Subcutaneous adipose tissue (tissue), 4 donors: Measurements from ENCODE around the gene LSM8. TPM values are rescaled to one million over a fixed set of nuclear protein-coding genes. Genes with fewer than 3 reads are reported as not detected.

Experiments used
- total RNA-seq, 4 donors: library from RNA; depleted of rRNA; stranded (reverse); fragments of >200 nt; gene quantifications; one replicate each; pipeline ENCODE4 v1.1.0, GENCODE V29; 2016
- TF ChIP-seq, protein P1 (sequence below): fragments of 450-650 bp; IDR thresholded peaks from one replicate; pipeline ENCODE4 v1.5.1; 2016; ENCODE audit warnings: low read depth, mild to moderate bottlenecking, control low read depth, antibody characterized with exemption, moderate library complexity

Gene LSM8
- total RNA-seq = 10 to 100 TPM; 33.0 to 40.1 (median 38.4) TPM

DNA sequence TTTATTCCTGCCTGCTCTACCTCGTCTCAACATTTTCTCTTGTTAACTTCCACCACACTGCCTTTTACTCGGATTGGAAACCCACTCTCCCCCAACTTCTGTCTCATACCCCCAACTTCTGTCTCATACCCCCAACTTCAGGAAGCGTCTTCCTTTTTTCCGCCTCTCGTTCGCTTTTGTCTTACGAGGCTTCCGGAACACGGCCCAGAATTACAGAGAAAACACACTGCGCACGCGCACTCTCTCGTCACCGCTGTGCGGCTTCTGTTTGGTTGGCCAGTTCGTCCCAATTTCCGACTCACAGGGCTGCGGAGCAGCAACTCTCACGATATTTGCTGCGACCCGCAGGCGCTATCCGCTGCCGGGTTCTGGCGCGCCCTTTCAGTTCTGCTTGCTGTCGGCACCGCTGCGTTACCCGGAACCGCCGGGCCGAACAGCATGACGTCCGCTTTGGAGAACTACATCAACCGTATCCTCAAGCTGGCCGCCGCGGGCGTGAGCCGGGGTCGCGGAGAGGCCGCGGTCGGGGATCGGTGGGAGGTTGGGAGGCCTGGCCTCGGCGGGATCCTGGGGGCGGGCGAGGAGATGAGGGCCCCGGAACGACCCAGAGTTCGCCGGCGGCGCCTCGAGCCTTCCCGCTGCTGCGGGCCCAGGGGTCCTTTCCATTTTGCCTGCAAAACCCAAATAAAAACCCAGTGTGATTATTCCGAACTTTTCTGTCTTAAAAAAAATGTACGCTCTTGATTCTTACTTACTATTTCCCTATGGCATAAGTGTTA, at the start of gene LSM8:
Gene LSM8, plus strand, starts transcription at position 379 of the 779 bp plus-strand sequence. Its CDS starts 60 bp downstream, at position 439.
- TF ChIP-seq, protein P1, sequence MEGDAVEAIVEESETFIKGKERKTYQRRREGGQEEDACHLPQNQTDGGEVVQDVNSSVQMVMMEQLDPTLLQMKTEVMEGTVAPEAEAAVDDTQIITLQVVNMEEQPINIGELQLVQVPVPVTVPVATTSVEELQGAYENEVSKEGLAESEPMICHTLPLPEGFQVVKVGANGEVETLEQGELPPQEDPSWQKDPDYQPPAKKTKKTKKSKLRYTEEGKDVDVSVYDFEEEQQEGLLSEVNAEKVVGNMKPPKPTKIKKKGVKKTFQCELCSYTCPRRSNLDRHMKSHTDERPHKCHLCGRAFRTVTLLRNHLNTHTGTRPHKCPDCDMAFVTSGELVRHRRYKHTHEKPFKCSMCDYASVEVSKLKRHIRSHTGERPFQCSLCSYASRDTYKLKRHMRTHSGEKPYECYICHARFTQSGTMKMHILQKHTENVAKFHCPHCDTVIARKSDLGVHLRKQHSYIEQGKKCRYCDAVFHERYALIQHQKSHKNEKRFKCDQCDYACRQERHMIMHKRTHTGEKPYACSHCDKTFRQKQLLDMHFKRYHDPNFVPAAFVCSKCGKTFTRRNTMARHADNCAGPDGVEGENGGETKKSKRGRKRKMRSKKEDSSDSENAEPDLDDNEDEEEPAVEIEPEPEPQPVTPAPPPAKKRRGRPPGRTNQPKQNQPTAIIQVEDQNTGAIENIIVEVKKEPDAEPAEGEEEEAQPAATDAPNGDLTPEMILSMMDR = no peak

DNA sequence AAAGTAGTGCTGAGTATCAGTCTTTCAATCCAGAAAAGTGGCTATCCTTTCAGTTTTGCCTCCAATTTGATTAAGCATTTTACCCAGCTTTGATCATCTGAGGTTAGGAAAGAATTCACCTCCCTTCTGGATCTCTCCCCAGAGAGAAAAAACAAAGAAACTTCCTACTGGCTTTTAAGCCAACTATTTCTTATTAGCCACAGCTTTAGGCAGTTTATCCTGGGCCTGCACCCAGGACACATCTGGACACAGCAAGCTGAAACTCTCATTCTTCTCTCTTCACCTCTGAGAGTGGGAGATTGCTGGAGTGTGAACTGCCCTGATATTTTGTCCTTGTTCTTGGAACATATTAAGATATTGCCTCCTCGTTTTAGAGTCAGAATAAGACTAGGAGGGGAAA, 43.5 kb upstream of the LSM8 start:
- TF ChIP-seq, protein P1 = no peak

DNA sequence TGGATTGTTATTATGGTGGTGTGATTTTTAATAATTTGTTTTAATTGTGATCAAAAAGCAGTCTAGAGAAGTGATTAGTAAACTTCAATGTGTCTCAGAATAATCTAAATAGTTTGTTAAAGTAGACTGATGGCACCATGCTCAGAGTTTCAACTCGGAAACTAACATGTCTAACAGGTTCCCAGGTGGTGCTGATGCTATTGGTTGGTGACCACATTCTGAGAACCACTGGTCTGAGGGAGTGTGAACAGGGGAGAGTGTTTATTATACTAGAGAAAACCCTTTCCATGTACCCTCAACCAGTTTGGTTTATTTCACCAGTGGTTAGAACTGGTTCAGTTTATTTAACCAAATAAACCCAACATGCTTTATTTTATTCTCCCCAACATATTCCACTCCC, 42.0 kb upstream of the LSM8 start:
- TF ChIP-seq, protein P1 = no peak

DNA sequence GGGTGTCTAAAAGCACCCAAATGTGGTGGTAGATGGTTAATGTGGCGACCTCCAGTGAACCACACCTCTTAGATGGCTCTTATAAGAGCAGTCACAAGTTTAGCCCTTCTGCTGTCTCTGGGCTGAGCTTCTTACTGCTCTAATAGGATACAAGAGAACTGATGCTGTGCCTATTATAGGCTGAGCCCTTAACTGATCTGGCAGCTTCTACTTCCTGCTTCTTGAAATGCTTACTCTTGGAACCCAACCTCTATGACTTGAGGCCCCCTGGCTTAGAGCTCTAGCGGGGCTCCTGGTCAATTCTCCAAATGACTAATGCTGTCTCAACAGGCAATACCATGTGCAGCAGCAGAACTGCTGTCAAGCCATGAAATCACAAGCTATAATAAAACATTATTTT, 35.0 kb upstream of the LSM8 start:
- TF ChIP-seq, protein P1 = no peak

DNA sequence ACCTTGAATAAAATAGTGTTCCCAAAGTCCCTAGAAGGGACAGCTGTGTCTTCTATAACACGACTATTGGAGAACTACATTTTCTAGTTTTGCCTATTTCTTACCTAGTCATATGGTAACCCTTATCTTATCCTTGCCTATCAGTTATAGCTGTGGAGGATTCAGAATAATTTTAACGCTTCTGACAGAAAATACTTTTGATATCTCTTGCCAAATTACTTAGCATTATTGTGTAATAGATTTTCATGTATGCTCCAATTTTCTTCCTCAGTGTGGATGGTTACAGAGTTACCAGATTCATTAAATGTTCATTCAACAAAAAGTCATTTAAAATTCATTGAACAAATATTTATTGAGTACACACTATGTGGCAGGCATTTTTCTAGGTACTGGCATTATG, 34.6 kb upstream of the LSM8 start:
- TF ChIP-seq, protein P1 = no peak

DNA sequence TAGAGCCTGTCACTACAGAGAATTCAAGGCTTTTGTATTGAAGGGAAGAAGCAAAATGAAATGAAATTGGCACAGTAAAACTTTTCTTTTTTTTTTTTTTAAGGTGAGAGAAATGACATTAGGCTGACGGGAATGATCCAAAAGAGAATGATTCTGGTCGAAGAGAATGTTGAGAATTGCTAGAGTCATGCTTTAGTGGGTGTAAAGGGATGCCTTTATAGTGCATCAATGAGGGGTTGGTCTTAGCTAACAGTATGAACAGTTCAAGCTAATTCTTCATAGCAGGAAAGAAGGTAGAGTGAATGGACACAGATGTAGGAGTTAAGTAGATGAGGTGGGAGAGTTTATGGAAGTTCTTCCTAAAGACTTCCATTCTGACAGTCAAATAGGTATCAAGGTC, 32.3 kb upstream of the LSM8 start:
- TF ChIP-seq, protein P1 = no peak

DNA sequence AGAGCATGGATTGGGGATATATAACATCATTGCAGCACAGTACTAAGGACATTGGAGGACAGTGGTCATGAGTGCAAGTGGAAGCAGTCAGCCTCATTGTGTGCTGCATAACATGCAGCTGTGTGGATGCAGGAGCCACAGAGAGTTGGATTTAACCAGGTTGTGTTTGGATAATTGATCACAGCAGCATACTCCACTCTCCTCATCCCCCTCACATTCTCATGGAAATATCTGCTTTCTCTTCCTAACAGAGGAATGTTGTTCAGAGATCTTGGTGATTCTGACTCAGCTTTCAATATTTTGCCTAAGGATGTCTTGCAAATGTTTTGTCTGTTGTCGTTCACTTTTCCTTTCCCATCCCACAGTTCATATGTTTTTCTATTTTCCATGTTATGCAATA, 31.8 kb upstream of the LSM8 start:
- TF ChIP-seq, protein P1 = no peak
